SH-SY5Y (cell line): Measurements from ENCODE around the gene KRTAP5-1.

Experiments used
- GATA2 ChIP-seq: IDR thresholded peaks from 2 replicates; pipeline ENCODE4 v1.6.1; 2011; ENCODE audit warnings: mild to moderate bottlenecking, low read depth, low read length
- GATA3 ChIP-seq: IDR thresholded peaks from 2 replicates; pipeline ENCODE4 v1.6.1; 2011; ENCODE audit warnings: low read depth, mild to moderate bottlenecking, low read length, moderate library complexity

- no peak for TF ChIP-seq GATA2
- no peak for TF ChIP-seq GATA3
These were observed 39.5 kb upstream of the KRTAP5-1 start for GRCh38 chr11:1624621-1625020.
